RPMI7951 (cell line): ENCODE data around the gene MAEA. TPM values are rescaled to one million over a fixed set of nuclear protein-coding genes. Genes with fewer than 3 reads are reported as not detected.
"Not testable (repeated sequence)": the region's sequence is repeated elsewhere in the genome, so short reads cannot be mapped to it uniquely, and the experiment has no call there.

Experiments
- DNase-seq: peaks from one replicate; pipeline ENCODE4 v3.0.0-alpha.2; 2012; ENCODE audit warnings: low read depth
- total RNA-seq: library from RNA; depleted of rRNA; stranded (reverse); fragments of >200 nt; shearing (Covaris generic); gene quantifications from 2 replicates; pipeline ENCODE4 v1.2.3, GENCODE V29; 2014

Gene MAEA
- total RNA-seq, 1 experiment from 2014 or later = 34.5 TPM

GRCh38 chr4:1277667-1278665 lies 11.7 kb upstream of the MAEA start:
- peak; percentile 38 for DNase-seq

GRCh38 chr4:1279253-1279652 lies 10.4 kb upstream of the MAEA start:
- no peak for DNase-seq

GRCh38 chr4:1283711-1284110 lies 6.0 kb upstream of the MAEA start:
- no peak for DNase-seq

- no peak for DNase-seq
Observed at GRCh38 chr4:1285151-1285789, 4.4 kb upstream of the MAEA start.

- peak; percentile 30 for DNase-seq
Observed at GRCh38 chr4:1285790-1286553, 3.7 kb upstream of the MAEA start.

GRCh38 chr4:1288786-1289185 lies 905 bp upstream of the MAEA start:
- no peak for DNase-seq

- DNase-seq = no peak
Observed at GRCh38 chr4:1290165-1290977, 680 bp downstream of the MAEA start.

- DNase-seq = no peak
Observed at GRCh38 chr4:1291091-1291490, 1.4 kb downstream of the MAEA start.

GRCh38 chr4:1291996-1292702 lies 2.5 kb downstream of the MAEA start:
- no peak for DNase-seq

GRCh38 chr4:1292703-1293011 lies 3.0 kb downstream of the MAEA start:
- DNase-seq = not testable (repeated sequence)

GRCh38 chr4:1293531-1293941 lies 3.8 kb downstream of the MAEA start:
- no peak for DNase-seq

- no peak for DNase-seq
Observed at GRCh38 chr4:1293991-1294390, 4.3 kb downstream of the MAEA start.

- no peak for DNase-seq
Observed at GRCh38 chr4:1294424-1294823, 4.7 kb downstream of the MAEA start.

GRCh38 chr4:1294891-1295290 lies 5.2 kb downstream of the MAEA start:
- DNase-seq = no peak

GRCh38 chr4:1295405-1296055 lies 5.8 kb downstream of the MAEA start:
- DNase-seq = no peak

GRCh38 chr4:1296324-1297022 lies 6.8 kb downstream of the MAEA start:
- no peak for DNase-seq

- no peak for DNase-seq
Observed at GRCh38 chr4:1297023-1297395, 7.3 kb downstream of the MAEA start.

- DNase-seq = no peak
Observed at GRCh38 chr4:1297456-1298325, 8.0 kb downstream of the MAEA start.

GRCh38 chr4:1298461-1298860 lies 8.8 kb downstream of the MAEA start:
- DNase-seq = no peak
